K562 (cell line): Measurements from ENCODE around the gene JPH2. TPM values are rescaled to one million over a fixed set of nuclear protein-coding genes. Genes with fewer than 3 reads are reported as not detected.

ENCODE experiments used
- ATAC-seq: fragments of 200-7000 bp; cut with Tn5 transposase; 3 replicates; pipeline ENCODE4 v1.9.1; 2020; ENCODE audit warnings: moderate library complexity
- BruUV-seq: library from RNA; stranded (reverse); fragments of 400-500 nt; replicated peaks from 2 replicates; lab custom pipeline; 2021; lab: Mats Ljungman, UMichigan
- CTCF ChIA-PET: fragments of 300-600 bp; formaldehyde crosslinking; extraction: SDS; loops from one replicate; lab custom pipeline; 2021; ENCODE audit warnings: low intra/inter-chr PET ratio; lab: Yijun Ruan, JAX
- POLR2A ChIA-PET: fragments of 300-600, 350-650 bp; sonication (Branson Sonifier 250); formaldehyde crosslinking; extraction: SDS; loops from one replicate; lab custom pipeline; 2021; ENCODE audit warnings: antibody characterized with exemption, inconsistent platforms; lab: Yijun Ruan, JAX
- DNase-seq, 4 experiments: peaks; one replicate each; pipeline versions ENCODE4 v3.0.0 to v3.0.0-alpha.2; 2011 to 2018; ENCODE audit warnings: low spot score in 3 of 4, mixed read lengths in 3 of 4; ENCODE audit errors: extremely low read depth in 1 of 4
- FAIRE-seq: peaks from 2 replicates; lab custom pipeline; 2011; peaks lifted over from hg19 to GRCh38; lab: Jason Lieb, UNC
- H2AFZ ChIP-seq: 2 replicates; pipeline ENCODE4 v1.6.0; 2011; ENCODE audit warnings: low read depth, low read length, control low read depth, inconsistent platforms
- H3K27ac ChIP-seq: fragments of 200-600 bp; 3 replicates; pipeline ENCODE4 v1.8.0; 2011; ENCODE audit warnings: low read depth, mild to moderate bottlenecking, control low read depth, inconsistent platforms, low read length, moderate library complexity, mixed read lengths; ENCODE audit errors: extremely low read depth
- H3K27me3 ChIP-seq, 2 experiments: fragments of 300-600 bp in 1 of 2; 2 replicates in 1 of 2; 3 replicates in 1 of 2; pipeline versions ENCODE4 v1.6.0 to v1.8.0; 2011; ENCODE audit warnings: inconsistent platforms in 2 of 2, low read length in 2 of 2, mild to moderate bottlenecking in 1 of 2, mixed read lengths in 1 of 2, moderate library complexity in 1 of 2; ENCODE audit not compliant: control insufficient read depth in 2 of 2, insufficient read depth in 2 of 2
- H3K36me3 ChIP-seq: fragments of 300-600 bp; 3 replicates; pipeline ENCODE4 v1.8.0; 2011; ENCODE audit warnings: mild to moderate bottlenecking, low read length, inconsistent platforms; ENCODE audit not compliant: control insufficient read depth, insufficient read depth
- H3K4me1 ChIP-seq, 2 experiments: fragments of 200-600 bp in 1 of 2; replicated peaks in 1 of 2; 2 replicates in 1 of 2; 3 replicates in 1 of 2; pipeline versions ENCODE4 v1.5.1 to v1.8.0; 2011; ENCODE audit warnings: inconsistent platforms in 2 of 2, low read length in 2 of 2, mild to moderate bottlenecking in 1 of 2, mixed read lengths in 1 of 2, moderate library complexity in 1 of 2; ENCODE audit not compliant: control insufficient read depth in 2 of 2, insufficient read depth in 2 of 2
- H3K4me2 ChIP-seq: 2 replicates; pipeline ENCODE4 v1.6.1; 2011; ENCODE audit warnings: low read length, control low read depth, inconsistent platforms, mixed read lengths; ENCODE audit not compliant: insufficient read depth
- H3K4me3 ChIP-seq: fragments of 200-600 bp; sonication (generic), shearing (Covaris generic); 2 replicates; pipeline ENCODE4 v1.5.1; 2016; ENCODE audit warnings: control low read depth, inconsistent platforms
- H3K79me2 ChIP-seq: fragments of 200-600 bp; 3 replicates; pipeline ENCODE4 v1.8.0; 2011; ENCODE audit warnings: low read length, inconsistent platforms; ENCODE audit not compliant: control insufficient read depth, insufficient read depth
- H3K9ac ChIP-seq, 2 experiments: 2 replicates each; pipeline versions ENCODE4 v1.6.0 to v1.6.1; 2011; ENCODE audit warnings: low read depth in 2 of 2, low read length in 2 of 2, control low read depth in 1 of 2, inconsistent platforms in 1 of 2, mild to moderate bottlenecking in 1 of 2, mixed read lengths in 1 of 2; ENCODE audit not compliant: insufficient read depth in 1 of 2
- H3K9me1 ChIP-seq: one replicate; pipeline ENCODE4 v1.6.0; 2011; ENCODE audit warnings: inconsistent platforms, mild to moderate bottlenecking, low read length, moderate library complexity; ENCODE audit not compliant: control insufficient read depth, insufficient read depth
- H3K9me3 ChIP-seq: replicated peaks from 2 replicates; pipeline ENCODE4 v1.5.1; 2011; ENCODE audit warnings: low read depth, low read length, inconsistent platforms; ENCODE audit not compliant: control insufficient read depth, insufficient read depth
- H4K20me1 ChIP-seq: replicated peaks from 2 replicates; pipeline ENCODE4 v1.6.1; 2011; ENCODE audit warnings: low read length, inconsistent platforms, mixed read lengths; ENCODE audit not compliant: control insufficient read depth, insufficient read depth
- ELF1 ChIP-seq: fragments of 200-800 bp; sonication (Bioruptor generic); IDR thresholded peaks from 2 replicates; pipeline ENCODE4 v1.6.1; 2016; ENCODE audit warnings: missing genetic modification characterization, missing compliant biosample characterization
- KAT7 ChIP-seq: sonication (generic); formaldehyde crosslinking; IDR thresholded peaks from 2 replicates; pipeline ENCODE4 v1.8.0; 2022; ENCODE audit warnings: missing genetic modification reagents, mild to moderate bottlenecking, borderline replicate concordance
- LARP7 ChIP-seq: fragments of 450-650 bp; IDR thresholded peaks from 2 replicates; pipeline ENCODE4 v1.6.1; 2016
- POLR2A ChIP-seq: fragments of 450-650 bp; conservative IDR thresholded peaks from 2 replicates; pipeline ENCODE4 v1.6.1; 2016
- RBM14 ChIP-seq: fragments of 200-400 bp; formaldehyde crosslinking; IDR thresholded peaks from 2 replicates; pipeline ENCODE4 v1.6.1; 2018; ENCODE audit warnings: low read depth, mild to moderate bottlenecking, low read length, moderate library complexity, borderline replicate concordance; ENCODE audit not compliant: insufficient read depth
- YY1 ChIP-seq, 3 experiments: IDR thresholded peaks; 2 replicates each; pipeline ENCODE4 v1.6.1; 2011; ENCODE audit warnings: low read length in 2 of 3, mild to moderate bottlenecking in 2 of 3, moderate library complexity in 2 of 3, borderline replicate concordance in 1 of 3, control low read depth in 1 of 3, low read depth in 1 of 3; ENCODE audit not compliant: insufficient read depth in 3 of 3, insufficient replicate concordance in 2 of 3, control insufficient read depth in 1 of 3, insufficient read length in 1 of 3; ENCODE audit errors: extremely low read depth in 1 of 3
- ZNF695 ChIP-seq: fragments of 450-650 bp; formaldehyde crosslinking; IDR thresholded peaks from 2 replicates; pipeline ENCODE4 v1.4.0; 2020; ENCODE audit warnings: mild to moderate bottlenecking, moderate library complexity
- WGBS: fragments of 100-300 bp; shearing (Covaris generic); methylation state at CpG from one replicate; pipeline ENCODE4 v1.1.6; 2016; ENCODE audit warnings: low coverage, mixed read lengths; ENCODE audit not compliant: insufficient coverage; ENCODE audit errors: missing lambda C conversion rate; 5-methylcytosine and 5-hydroxymethylcytosine counted together
- in situ Hi-C: fragments of 300-500 bp; cut with MboI; formaldehyde crosslinking; loops from 4 replicates; pipeline ENCODE4 v1.15.0; 2018; ENCODE audit warnings: inconsistent platforms, mixed read lengths
- intact Hi-C: fragments of 100-400 bp; cut with micrococcal nuclease; formaldehyde crosslinking; loops from 2 replicates; pipeline ENCODE4 v1.14.2; 2022
- polyA plus RNA-seq, 8 experiments: library from polyadenylated mRNA; depleted of rRNA in 4 of 8; stranded (reverse) in 5 of 8; unstranded in 3 of 8; fragments of >200 nt; fragmentation: Nextera tagmentation in 2 of 8; fragmentation: Illumina TruSeq in 1 of 8; extraction: Ambion mirVana in 2 of 8; extraction: Trizol in 1 of 8; gene quantifications; 2 replicates each; pipeline versions ENCODE4 v1.2.1 to v1.2.3, GENCODE V29; 2011 to 2014; ENCODE audit warnings: inconsistent platforms in 1 of 8, missing spikeins in 1 of 8
- total RNA-seq, 7 experiments: library from RNA; depleted of rRNA in 6 of 7; stranded (reverse); fragments of >200 nt in 6 of 7; fragmentation: Illumina TruSeq in 2 of 7; extraction: Trizol in 2 of 7; gene quantifications; 2 replicates each; pipeline versions ENCODE4 v1.2.1 to v1.2.3, GENCODE V29; 2011 to 2021; ENCODE audit warnings: low replicate concordance in 1 of 7
- TF ChIP-seq, protein P1 (sequence below), 2 experiments: fragments of 450-650 bp in 1 of 2; sonication (generic) in 1 of 2; formaldehyde crosslinking in 1 of 2; IDR thresholded peaks; 2 replicates each; pipeline versions ENCODE4 v1.7.1 to v1.9.0; 2016 to 2022; ENCODE audit warnings: inconsistent platforms in 1 of 2, mild to moderate bottlenecking in 1 of 2, missing genetic modification reagents in 1 of 2
- TF ChIP-seq, protein P2 (sequence below), 2 experiments: fragments of 200-800 bp in 1 of 2; sonication (Bioruptor generic) in 1 of 2; sonication (generic) in 1 of 2; formaldehyde crosslinking in 1 of 2; IDR thresholded peaks in 1 of 2; conservative IDR thresholded peaks in 1 of 2; 2 replicates each; pipeline versions ENCODE4 v1.5.0 to v1.6.1; 2016 to 2020; ENCODE audit warnings: missing compliant biosample characterization in 1 of 2, missing genetic modification characterization in 1 of 2, missing genetic modification reagents in 1 of 2

JPH2 gene
- total and polyA plus RNA-seq, 9 of the 15 experiments (the other 6 are each of a cell fraction or from before 2014, with no cell fraction given): not detected

DNA sequence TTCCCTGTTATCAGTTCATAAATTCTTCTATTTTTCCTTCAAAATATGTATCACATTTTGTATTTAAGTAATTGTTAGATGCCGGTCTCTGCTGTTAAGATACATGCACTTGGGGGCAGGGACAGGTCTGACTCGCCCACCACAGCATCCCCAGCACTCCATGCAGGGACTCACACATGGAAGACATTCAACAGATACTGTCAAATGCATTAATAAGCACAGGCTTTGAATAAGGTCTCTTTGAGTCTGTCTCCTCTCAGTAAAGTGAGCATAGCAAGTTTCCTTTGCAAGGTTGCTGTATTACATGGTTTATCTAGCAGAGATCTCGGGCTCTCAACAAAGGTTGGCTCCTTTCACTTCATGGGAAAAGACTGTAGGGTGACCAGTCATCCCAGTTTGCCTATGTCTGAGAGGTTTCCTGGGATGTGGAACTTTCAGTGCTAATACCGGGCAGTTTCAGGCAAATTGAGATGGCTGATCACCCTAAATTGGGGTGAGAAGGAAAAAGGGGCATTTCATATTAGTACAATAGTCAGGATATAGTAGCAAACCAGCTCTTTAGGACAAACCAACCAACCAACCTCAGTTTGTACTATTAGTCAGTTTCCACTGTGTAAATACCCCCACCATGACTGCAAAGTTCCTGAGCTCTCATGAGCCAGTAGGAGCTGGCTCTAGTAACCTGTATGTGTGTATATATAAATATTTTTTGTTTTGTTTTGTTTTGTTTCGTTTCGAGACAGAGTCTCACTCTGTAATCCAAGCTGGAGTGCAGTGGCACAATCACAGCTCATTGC is 15.0 kb downstream of the JPH2 start:
- H3K36me3 ChIP-seq: no peaks in the 10 kb centered on the region
- 0% methylated on average over 6 of the region's 6 CpGs for WGBS
- H3K9ac ChIP-seq: no peak overlapping the region
- ATAC-seq (no peak), FAIRE-seq (no peak), DNase-seq (no peak)
- peaks cover 0 to 2% of the 10 kb centered on the region in 2 experiments; a peak in 1 of 5 replicates for H3K4me1 ChIP-seq
- H3K4me2 ChIP-seq: no peak overlapping the region
- ChIA-PET CTCF (no interaction called here), POLR2A (interaction anchor here (1.3 to 2.0 kb wide), 2 partner anchors 10 to 15 kb away, joined by 3 to 10 read pairs; partner anchors contain the start of gene JPH2)
- H3K9me1 ChIP-seq: no peaks in the 10 kb centered on the region
- no TSS peak for BruUV-seq
- H3K79me2 ChIP-seq: no peaks in the 10 kb centered on the region
- H3K27ac ChIP-seq: no peak overlapping the region
- no peaks in the 10 kb centered on the region for H4K20me1 ChIP-seq
- in situ Hi-C loops: no loop called here
- H3K9me3 ChIP-seq: no peaks in the 10 kb centered on the region
- no peak overlapping the region for H2AFZ ChIP-seq
- peaks cover 20 to 40% of the 10 kb centered on the region in 2 experiments; a peak in 4 of 5 replicates for H3K27me3 ChIP-seq
- H3K4me3 ChIP-seq: no peak overlapping the region
- intact Hi-C loops: no loop called here
- TF ChIP-seq POLR2A (no peak), LARP7 (no peak), ZNF695 (no peak), ELF1 (tag) (no peak), YY1 (IDR thresholded peaks at IDR 0.05; ENCODE audit: borderline replicate concordance in 1 of 3, control insufficient read depth in 1 of 3, extremely low read depth in 1 of 3, insufficient read depth in 3 of 3, insufficient read length in 1 of 3, insufficient replicate concordance in 2 of 3, low read depth in 1 of 3, low read length in 2 of 3) (no peak), RBM14 (no peak), KAT7 (CRISPR knock-in tag) (no peak)
- TF ChIP-seq, protein P1, sequence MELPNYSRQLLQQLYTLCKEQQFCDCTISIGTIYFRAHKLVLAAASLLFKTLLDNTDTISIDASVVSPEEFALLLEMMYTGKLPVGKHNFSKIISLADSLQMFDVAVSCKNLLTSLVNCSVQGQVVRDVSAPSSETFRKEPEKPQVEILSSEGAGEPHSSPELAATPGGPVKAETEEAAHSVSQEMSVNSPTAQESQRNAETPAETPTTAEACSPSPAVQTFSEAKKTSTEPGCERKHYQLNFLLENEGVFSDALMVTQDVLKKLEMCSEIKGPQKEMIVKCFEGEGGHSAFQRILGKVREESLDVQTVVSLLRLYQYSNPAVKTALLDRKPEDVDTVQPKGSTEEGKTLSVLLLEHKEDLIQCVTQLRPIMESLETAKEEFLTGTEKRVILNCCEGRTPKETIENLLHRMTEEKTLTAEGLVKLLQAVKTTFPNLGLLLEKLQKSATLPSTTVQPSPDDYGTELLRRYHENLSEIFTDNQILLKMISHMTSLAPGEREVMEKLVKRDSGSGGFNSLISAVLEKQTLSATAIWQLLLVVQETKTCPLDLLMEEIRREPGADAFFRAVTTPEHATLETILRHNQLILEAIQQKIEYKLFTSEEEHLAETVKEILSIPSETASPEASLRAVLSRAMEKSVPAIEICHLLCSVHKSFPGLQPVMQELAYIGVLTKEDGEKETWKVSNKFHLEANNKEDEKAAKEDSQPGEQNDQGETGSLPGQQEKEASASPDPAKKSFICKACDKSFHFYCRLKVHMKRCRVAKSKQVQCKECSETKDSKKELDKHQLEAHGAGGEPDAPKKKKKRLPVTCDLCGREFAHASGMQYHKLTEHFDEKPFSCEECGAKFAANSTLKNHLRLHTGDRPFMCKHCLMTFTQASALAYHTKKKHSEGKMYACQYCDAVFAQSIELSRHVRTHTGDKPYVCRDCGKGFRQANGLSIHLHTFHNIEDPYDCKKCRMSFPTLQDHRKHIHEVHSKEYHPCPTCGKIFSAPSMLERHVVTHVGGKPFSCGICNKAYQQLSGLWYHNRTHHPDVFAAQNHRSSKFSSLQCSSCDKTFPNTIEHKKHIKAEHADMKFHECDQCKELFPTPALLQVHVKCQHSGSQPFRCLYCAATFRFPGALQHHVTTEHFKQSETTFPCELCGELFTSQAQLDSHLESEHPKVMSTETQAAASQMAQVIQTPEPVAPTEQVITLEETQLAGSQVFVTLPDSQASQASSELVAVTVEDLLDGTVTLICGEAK (IDR thresholded peaks at IDR 0.05): no peak
- TF ChIP-seq, protein P1 (CRISPR knock-in tag; IDR thresholded peaks at IDR 0.05): no peak
- TF ChIP-seq, protein P2, sequence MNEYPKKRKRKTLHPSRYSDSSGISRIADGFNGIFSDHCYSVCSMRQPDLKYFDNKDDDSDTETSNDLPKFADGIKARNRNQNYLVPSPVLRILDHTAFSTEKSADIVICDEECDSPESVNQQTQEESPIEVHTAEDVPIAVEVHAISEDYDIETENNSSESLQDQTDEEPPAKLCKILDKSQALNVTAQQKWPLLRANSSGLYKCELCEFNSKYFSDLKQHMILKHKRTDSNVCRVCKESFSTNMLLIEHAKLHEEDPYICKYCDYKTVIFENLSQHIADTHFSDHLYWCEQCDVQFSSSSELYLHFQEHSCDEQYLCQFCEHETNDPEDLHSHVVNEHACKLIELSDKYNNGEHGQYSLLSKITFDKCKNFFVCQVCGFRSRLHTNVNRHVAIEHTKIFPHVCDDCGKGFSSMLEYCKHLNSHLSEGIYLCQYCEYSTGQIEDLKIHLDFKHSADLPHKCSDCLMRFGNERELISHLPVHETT (CRISPR knock-in tag; conservative IDR thresholded peaks at IDR 0.05 in 1 of 2, IDR thresholded peaks at IDR 0.05 in 1 of 2): no peak
